Tibial nerve (tissue), 4 donors: ENCODE measurements around the gene ARL8A.

Source experiments
- EP300 ChIP-seq, 2 donors: sonication (generic); formaldehyde crosslinking; IDR thresholded peaks; one replicate each; pipeline ENCODE4 v1.6.1; 2017; ENCODE audit warnings: antibody characterized with exemption in 2 of 2, mild to moderate bottlenecking in 1 of 2
- POLR2A ChIP-seq, 2 donors: fragments of 450-650 bp; IDR thresholded peaks; one replicate each; pipeline ENCODE4 v1.6.1; 2017; ENCODE audit warnings: antibody characterized with exemption in 2 of 2, mild to moderate bottlenecking in 2 of 2, moderate library complexity in 2 of 2
- TF ChIP-seq, protein P1 (sequence below), 5 experiments: fragments of 200-600 bp in 3 of 5; fragments of 450-650 bp in 2 of 5; sonication (generic) in 3 of 5; IDR thresholded peaks; one replicate each; pipeline ENCODE4 v1.5.1; 2016 to 2019; ENCODE audit warnings: antibody characterized with exemption in 5 of 5, mild to moderate bottlenecking in 3 of 5, moderate library complexity in 2 of 5

DNA sequence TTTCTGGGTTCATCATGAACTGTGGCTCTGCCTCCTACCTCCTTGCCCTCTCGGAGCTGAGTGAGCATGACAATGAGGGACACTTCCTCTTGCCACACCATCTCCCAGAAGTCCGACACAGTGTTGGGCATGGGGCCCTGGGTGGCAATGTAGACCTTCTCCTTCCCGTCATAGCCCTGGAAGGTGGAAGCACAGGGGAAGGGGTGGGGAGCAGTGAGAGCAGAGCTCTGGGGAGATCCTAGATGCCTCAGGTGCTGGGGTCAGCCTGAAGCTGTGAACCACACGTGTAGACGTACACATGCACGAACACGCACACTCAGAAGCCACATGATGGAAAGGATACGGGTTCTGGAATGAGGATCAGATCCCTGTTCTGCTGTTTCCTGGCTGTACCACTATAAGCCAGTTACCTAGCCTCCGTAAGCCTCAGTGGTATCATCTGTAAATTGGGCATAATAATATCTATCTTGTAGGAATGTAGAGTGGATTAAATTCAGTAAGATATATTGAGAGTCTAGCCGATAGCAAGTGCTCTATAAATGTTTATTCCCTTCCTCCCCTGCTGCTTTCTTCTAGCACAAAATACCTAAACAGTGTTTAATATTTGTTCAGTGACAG lies 9.7 kb upstream of the ARL8A start:
- no peak for TF ChIP-seq POLR2A (IDR thresholded peaks at IDR 0.05)
- TF ChIP-seq, protein P1, sequence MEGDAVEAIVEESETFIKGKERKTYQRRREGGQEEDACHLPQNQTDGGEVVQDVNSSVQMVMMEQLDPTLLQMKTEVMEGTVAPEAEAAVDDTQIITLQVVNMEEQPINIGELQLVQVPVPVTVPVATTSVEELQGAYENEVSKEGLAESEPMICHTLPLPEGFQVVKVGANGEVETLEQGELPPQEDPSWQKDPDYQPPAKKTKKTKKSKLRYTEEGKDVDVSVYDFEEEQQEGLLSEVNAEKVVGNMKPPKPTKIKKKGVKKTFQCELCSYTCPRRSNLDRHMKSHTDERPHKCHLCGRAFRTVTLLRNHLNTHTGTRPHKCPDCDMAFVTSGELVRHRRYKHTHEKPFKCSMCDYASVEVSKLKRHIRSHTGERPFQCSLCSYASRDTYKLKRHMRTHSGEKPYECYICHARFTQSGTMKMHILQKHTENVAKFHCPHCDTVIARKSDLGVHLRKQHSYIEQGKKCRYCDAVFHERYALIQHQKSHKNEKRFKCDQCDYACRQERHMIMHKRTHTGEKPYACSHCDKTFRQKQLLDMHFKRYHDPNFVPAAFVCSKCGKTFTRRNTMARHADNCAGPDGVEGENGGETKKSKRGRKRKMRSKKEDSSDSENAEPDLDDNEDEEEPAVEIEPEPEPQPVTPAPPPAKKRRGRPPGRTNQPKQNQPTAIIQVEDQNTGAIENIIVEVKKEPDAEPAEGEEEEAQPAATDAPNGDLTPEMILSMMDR (IDR thresholded peaks at IDR 0.05) = no peak
- no peak for TF ChIP-seq EP300 (IDR thresholded peaks at IDR 0.05)
